CD4-positive, alpha-beta T cell treated with Interleukin-21 for 1 hour (primary cell): Measurements from ENCODE around the gene PIK3R1.
"Not testable (repeated sequence)": the region's sequence is repeated elsewhere in the genome, so short reads cannot be mapped to it uniquely, and the experiment has no call there.

ENCODE experiments used
- DNase-seq: peaks from one replicate; pipeline ENCODE4 v3.0.0-alpha.2; 2020

Gene PIK3R1

DNA sequence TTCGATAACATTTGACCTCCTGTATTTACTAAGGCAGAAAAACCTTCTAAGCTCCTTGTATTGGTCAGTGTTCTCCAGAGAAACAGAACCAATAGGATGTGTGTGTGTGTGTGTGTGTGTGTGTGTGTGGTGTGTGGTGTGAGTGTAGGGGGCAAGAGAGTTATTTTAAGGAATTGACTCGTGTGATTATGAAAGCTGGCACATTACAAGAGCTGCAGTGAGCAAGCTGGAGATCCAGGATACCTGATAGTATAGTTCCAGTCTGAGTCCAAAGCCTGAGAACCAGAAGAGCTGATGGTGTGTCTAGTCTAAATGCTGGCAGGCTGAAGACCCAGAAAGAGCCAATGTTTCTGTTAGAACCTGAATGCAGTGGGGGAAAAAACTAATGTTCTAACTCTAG lies 21.2 kb upstream of the PIK3R1 start:
- DNase-seq, result no peak

DNA sequence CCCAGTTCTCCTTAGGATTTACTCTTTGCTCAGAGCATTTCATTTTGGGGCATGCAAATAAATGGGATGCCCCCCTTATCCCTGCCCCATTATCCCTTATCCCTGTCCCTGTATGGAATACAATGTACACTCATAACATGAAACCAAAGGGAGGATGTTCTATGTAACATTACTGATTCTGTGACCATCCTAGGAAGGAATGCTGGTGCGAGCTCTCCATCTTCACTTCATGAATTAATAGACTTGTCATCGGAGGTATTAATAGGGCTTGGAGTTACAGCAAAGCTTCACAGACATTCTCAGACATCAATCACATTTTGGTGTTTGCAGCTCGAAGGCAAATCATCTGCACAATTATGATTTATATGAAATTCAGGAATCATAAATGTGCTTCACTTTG lies 20.4 kb upstream of the PIK3R1 start:
- no peak for DNase-seq

DNA sequence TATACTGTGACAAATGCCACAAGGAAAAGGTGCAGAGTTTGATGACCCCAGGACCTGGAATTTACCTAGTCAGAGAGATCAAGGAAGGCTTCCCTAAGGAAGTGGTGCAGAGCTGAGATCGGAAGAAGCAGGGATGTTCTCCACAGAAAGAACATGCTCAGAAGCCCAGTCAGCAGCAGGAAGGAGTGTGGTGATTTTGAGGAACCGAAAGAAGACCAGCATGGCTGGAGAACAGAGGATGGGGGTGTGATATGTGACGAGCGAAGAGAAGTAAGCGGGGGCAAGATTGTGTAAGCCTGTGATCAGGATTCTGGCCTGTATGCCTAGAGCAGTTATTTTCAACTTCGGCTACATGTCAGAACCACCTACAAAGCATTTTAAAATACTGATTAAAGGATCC lies 18.7 kb upstream of the PIK3R1 start:
- DNase-seq, result peak; percentile 16

DNA sequence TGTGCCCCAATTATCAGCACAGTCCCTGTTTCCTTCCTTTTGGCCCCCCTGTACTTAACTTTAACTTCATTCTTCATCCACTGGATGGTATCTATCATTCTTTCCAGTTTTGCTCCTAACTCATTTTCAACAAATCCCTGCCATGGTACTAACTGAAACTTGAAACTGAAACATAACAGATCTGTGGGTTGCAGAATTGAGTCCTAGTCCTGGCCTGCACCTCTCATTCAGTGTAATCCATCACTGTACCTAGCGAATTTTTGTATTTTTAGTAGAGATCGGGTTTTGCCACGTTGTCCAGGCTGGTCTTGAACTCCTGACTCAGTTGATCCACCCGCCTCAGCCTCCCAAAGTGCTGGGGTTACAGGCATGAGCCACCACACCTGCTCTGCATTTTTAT lies 15.3 kb upstream of the PIK3R1 start:
- DNase-seq, result no peak

DNA sequence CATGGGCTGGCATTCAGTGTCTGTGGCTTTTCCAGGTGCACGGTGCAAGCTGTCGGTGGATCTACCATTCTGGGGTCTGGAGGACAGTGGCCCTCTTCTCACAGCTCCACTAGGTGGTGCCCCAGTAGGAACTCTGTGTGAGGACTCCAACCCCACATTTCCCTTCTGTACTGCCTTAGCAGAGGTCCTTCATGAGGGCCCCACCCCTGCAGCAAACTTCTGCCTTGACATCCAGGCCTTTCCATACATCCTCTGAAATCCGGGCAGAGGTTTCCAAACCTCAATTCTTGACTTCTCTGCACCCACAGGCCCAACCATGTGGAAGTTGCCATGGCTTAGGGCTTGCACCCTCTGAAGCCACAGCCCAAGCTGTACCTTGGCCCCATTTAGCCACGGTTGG lies 4.9 kb upstream of the PIK3R1 start:
- DNase-seq, result not testable (repeated sequence)

DNA sequence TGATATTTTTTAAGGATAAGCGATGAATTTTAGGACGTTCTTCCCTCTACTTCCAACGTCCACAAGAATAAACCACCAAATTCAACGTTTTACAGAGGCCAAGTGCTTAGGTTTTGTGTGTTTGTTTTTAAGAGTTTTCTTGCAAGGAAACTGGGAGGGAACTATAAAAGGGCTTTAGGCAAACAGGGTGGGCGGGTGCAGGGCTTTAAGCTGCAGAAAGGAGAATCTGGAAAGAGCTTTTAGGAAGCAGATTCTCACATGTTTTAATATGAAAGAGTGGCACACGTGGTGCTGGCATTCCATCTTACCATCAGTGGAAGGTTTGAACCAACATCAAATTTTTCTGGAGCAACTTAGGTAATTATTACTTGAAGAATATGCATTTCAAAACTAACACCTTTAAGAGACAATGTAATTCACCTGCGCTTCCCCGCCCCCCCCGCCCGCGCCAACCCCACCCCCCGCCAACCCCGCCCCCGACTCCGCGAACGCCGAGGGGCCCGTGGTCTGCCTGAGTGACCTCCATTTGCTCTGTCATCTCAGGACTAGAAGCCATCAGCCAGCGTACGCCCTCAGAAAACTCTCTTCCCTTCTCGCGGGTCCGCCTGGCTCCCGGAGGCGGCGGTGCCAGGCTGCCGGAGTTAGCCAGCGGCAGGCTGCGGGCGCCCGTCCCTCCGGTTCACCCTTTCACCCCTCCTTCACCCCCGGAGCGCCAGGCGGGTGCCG lies 911 bp upstream of the PIK3R1 start:
- no peak for DNase-seq

DNA sequence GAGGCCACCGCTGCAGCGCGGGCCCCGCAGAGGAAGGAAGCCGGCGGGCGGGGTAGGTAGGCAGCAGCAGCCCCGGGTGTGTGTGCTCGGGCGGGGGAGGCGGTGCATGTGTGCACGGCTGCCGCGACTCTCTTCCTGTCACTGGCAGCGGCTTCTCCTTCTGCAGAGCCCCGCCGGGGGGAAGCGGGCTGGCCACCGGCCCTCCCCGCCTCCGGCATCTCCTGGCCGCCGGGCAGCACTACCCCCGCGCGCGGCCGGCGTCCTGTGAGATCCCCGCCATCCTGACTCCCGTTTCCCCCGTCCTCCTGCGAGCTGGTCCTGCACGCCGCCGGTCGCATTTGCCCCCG lies 315 bp downstream of the PIK3R1 start:
- no peak for DNase-seq

DNA sequence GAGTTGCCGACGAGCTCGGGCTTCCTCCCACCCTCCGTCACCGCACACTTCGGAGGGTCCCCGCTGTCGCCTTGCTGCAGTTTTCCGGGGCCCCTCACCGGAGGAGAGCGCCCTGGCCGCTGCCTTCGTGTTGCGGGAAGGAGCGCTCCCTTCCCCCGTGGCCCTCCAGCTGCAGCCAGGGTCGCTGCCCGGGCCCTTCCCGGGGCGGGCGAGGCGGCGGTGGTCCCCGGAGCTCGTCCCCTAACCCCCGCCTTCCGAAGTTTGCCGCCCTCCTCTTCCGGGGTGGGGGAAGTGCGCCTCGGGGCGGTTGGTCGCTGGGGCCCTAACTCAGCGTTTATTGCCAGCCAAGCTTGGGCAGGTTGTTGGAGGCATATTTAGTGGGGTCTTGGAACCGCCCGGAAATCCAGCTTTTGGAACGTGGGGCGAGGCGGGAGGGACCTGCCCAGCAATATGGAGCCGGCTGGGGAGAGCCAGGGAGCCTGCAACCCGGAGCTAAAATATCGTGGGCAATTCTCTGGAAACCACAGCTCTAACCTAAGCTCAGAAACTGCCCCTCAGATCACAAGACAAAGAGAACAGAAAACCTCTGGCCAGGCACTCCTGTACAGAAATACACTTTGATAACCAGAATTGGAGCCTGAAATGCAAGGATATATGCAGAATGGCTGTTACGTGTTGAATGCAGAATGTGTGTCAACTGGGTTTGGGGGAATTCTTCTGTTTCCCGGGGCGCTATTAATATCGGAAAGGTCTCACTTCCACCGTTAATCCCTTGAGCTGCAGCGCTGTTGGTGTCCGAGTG lies 890 bp downstream of the PIK3R1 start:
- peak; percentile 56 for DNase-seq

DNA sequence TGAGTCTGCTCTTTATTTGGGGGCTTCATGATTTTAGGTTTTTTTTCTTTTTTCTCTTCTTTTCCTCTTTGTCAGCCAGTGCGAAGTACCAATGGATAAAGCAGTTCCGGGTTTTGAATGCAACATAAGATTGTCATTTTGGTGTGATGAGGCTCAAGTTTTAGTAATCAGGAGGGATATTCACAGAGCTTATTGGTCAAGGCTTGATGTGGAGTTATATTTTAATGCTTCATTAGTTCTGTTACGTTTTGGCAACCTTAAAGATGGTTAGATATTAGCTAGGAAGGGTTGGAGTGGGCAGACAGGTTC lies 1.4 kb downstream of the PIK3R1 start:
- DNase-seq, result no peak

DNA sequence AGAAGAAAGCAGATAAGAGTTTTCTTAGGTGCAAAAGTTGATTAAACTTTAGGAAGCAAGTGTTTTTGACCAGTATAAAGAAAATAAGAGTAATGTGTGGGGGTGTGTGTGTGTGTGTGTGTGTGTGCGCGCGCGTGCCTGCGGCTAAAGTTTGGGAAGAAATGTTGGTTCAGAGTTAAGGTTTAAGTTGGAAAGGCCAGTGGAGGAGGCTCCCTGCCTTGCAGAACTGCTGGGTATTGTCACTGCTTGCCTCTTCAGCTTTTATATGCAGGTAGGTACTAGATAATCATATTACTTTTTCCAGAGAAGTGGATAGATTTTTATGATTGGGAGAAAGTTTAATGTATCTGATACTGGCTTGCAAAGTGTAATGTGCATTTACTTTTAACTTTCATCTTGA lies 2.0 kb downstream of the PIK3R1 start:
- no peak for DNase-seq

DNA sequence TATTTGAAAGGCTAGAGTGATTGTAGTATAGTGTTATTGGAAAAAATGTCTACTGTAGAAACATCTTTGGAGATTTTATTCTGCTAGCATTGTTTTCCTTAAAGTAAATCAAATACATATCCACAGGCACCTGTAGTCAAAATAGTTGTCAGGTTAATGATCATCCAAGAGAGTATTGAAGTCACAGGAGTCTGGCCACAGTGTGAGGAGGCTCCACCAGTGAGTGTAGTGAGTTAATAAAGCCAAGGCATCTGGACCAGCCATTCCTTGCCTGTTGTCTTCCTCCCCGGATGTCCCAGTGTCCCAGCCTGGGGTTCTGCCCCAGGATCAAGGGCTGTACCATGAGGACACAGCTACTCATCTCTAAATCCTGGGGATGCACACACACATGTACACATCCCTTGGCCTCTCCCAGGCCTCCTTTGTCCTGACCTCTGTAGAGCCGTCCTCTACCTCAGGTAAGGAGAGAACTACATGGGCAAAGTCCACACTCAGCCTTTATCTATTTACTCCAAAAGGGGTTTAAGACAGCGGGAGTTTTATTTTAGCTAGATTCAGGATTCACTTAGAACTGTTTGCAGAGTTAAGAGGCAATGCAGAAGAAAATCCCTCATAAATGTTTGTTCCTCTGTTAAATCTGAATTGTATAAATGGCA lies 3.7 kb downstream of the PIK3R1 start:
- DNase-seq, result no peak

DNA sequence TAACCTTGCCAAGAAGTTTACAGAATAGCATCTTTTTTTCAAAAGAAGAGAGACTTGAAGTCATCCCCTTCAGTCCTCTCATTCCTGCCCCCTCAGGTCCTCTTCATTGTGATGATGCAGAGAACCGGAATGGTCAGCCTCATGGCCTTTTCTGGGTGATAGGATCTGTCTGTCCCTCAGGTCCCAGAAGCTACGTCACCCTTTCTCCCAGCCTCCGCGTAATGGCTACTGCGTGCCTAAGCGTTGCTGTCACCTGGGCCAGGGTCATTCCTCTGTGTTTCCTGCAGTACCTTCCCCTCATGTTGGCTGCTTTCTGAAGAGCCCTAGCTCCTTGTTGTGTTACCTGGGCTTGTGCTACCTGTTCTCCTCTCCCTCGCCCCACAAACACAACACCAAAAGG lies 4.7 kb downstream of the PIK3R1 start:
- no peak for DNase-seq

DNA sequence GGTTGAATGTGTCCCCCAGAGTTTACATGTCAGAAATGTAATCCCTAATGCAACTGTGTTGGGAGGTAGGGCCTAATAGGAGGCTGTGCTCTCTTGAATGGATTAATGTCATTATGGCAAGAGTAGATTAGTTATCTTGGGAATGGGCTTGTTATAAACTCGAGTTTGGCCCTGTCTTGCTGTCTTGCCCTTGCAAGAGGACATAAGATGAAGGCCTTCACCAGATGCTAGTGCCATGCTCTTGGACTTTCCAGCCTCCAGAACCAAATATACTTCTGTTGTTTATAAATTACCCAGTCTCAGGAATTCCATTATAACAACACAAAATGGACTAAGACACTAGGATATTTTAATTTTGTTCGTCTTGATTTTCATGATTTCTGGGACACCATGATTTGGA lies 5.4 kb downstream of the PIK3R1 start:
- DNase-seq, result no peak

DNA sequence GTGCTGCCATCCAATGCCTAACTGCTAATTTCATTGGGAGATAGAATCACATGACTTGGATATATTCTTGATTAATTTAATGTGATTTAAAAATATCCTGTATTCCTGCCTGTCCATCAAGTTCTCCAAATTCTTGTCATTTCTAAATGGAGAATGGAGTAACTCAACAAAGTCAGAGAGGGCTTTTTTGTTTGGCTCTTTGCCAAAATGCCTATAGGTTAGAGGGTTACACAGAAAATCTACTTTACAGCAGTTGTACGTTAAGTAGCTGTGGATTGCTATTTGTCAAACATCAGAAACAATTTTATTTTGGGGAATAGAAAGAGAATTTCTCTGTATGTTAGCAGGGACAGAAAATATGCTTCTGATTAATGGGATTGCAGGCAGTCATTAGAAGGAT lies 5.9 kb downstream of the PIK3R1 start:
- DNase-seq, result no peak

DNA sequence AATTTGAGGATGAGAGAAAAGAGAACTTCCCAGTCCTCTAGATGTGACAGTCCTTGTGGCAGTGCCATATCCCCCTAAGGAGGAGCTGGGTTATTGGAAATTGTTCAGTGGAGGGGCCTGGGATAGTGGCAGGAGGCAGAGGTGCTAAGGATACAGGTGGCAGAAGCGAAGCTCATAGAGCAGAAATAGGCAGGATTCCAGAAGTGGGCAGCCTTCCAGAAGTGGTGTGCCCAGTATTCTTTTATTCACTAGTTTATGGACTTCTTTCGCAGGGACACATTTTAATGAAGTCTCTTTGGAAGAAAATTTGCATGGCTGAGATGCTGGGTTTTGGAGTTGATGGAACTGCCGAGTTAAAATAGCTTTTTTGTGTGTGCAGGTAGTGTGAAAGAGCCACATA lies 6.8 kb downstream of the PIK3R1 start:
- DNase-seq, result no peak

DNA sequence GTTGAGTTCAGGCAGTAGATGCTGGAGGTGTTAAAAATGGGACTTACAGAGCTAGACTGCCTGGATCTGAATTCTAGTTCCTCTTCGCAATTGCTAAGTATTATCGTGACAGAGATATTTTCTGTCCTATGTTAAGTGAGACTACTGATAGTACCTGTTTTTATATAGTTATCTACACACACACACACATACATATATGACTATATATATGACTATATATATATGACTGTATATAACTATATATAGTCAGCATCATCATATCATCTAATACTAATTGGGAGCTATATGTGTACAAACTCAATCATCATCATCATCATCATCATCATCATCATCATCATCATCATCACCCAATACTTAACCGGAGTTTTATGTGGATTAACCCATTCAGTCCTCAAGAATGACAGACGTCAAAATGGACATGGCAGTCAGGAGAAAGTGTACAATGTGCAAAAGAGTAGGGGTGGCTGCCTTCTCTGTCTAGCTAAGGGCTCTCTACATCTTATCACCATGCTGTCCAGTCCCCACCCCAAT lies 7.3 kb downstream of the PIK3R1 start:
- no peak for DNase-seq

DNA sequence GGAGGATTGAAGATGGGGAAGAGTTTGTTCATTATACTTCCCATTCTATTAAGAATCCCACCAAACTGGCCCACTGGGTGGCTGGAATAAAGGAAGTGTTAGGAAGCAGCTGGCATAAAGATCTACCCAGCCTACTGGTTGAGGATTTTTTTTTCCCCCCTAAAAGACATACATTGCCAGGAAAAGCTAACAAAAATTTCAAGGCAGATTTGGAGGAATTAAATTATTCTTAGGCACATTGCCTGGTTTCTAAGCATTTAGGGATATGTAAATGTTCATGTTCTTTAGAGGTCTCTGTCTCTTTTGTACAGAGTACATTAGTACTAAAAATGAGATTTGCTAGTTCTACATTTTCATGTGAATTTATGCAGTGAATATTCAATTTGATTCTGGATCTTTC lies 8.3 kb downstream of the PIK3R1 start:
- DNase-seq, result no peak

DNA sequence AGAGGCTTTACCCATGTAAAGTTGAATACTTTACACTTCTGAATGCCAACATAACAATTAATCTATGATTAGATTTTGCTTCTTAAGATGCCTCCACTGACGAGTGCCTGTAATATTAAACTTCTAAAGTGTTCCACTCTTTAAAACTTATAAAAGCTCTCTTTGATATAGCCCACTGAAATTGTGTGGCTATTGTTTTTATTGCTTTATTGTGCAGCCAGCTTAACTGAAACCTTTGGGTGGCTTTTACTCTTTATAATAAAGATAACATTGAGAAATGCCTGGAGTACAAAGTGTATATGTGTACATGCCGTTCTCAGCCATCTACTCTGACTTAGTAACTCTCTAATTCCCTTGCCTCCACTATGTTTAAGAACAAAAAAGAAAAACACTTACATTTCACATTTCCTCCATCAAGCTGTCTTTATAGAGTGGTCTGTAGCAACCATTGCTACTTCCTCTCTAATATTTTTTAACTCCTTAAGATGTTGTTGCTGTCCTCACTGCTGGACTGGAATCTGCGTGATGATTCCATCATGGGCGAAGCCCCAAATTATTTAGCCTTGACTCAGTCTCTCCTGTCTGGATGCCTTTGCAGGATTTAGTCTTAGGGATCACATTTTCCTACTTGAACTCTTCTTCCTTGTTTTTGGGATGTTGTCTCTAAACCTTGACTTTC lies 9.1 kb downstream of the PIK3R1 start:
- no peak for DNase-seq

DNA sequence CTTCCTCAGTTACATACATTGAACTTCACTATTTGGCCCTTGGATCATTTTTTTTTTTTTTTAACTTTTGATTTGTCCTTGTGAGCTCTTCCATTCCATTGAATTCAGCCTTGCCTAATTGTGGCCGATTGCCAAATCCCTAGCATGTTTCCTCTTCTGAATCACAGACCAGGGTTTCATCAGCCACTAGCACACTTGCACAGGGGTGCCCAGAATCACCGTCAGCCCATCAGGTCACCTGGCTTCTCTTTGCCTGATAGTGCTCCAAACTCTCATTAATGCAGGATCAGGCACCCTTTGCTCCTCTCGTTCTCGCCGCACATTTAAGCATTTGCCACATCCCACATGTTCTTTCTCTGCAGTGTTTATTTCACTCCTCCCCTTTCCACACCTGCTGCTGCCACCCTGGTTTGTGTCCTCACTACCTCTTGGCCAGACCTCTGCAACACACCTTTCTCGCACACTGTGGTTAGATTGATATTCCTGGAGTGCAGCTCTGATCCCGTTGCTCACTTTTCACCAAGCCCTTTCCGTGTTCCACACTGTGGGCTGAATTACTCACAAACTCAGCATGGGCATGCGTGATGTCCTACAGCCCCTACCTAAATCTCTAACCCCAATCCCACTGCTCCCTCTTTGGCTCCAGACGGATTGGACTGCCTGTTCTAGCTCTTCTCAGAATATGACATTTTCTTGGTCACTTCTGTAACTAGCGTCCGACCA lies 9.8 kb downstream of the PIK3R1 start:
- DNase-seq, result no peak

DNA sequence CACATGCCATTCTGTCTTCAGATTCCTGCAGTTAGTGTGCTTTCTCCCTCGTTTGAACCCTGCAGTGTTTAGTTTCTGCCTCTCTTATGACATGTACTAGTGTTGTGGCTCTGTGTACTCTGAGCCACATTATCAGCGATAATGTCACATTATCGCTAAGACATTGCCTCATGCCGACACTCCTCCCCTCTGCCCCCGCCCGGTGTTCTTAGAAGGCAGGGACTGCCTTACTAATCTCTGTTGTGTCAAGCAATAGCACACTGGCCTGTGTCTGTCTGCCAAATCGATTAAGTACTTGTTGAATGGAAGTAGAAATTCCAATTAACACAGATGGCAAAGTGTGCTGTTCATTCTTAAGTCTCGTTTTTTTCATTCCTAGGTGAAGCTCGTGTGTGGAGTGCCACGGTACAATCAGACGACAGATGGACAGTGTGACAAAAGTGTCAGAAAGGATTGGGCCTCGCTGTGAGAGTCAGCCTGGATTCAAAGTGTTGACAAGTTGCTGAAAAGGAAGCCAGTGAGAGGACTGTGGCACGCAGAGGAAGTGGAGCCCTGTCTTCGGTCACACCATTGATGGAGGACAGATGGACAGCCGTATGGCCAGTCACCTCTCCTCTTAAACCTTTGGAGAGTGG lies 10.5 kb downstream of the PIK3R1 start:
- no peak for DNase-seq

DNA sequence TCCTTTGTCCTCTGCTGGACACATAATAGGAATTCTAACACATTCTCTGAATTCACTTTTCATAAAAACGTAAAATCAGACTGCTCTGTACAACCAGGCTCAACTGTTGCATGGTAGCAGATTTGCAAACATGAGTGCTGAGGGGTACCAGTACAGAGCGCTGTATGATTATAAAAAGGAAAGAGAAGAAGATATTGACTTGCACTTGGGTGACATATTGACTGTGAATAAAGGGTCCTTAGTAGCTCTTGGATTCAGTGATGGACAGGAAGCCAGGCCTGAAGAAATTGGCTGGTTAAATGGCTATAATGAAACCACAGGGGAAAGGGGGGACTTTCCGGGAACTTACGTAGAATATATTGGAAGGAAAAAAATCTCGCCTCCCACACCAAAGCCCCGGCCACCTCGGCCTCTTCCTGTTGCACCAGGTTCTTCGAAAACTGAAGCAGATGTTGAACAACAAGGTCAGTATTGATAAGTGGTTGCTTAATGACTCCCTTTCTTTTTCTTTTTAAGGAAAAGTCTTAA lies 11.1 kb downstream of the PIK3R1 start:
- no peak for DNase-seq

DNA sequence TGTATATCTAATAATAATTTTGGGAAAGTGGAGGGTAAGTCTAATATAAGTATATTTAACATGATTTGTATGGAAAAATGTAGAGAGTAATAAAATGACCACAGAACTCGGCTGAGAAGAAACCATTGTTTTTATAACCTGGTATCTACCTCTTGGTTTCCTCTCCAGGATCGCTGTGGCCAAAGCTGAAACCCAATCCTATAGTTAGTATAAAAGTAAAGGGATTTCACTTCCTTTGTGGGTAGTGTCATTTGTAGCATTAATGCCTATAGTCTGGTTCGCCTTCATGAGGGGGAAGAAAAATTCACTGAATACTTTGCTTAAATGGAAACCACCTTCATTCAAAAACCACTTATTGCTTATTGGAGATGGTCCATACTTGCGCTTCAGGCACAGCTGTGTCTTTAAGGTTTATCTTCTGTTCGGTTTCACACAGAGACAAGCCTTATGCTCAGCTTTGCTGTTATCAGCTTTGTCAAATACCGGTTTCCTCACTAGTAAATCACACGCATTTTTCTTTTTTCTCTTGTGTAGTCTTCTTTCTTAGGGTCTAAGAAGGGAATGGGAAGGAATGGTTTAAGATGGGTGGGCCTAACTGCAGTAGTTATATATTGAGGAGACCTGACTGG lies 12.1 kb downstream of the PIK3R1 start:
- no peak for DNase-seq
